HepG2 (cell line): ENCODE data around the gene VWCE. TPM values are rescaled to one million over a fixed set of nuclear protein-coding genes. Genes with fewer than 3 reads are reported as not detected.

Experiments used
- ASH2L ChIP-seq: fragments of 300-600, 200-600 bp; sonication (generic); IDR thresholded peaks from 2 replicates; pipeline ENCODE4 v1.7.0; 2017; ENCODE audit warnings: low read depth, mild to moderate bottlenecking, moderate library complexity, mixed read lengths, low read length; ENCODE audit not compliant: insufficient read length
- CSRNP2 ChIP-seq: sonication (generic); formaldehyde crosslinking; conservative IDR thresholded peaks from 2 replicates; pipeline ENCODE4 v1.8.0; 2022; ENCODE audit warnings: low read depth, missing genetic modification reagents
- DPF2 ChIP-seq: sonication (generic); formaldehyde crosslinking; IDR thresholded peaks from 2 replicates; pipeline ENCODE4 v1.4.0; 2020; ENCODE audit warnings: mild to moderate bottlenecking, low read depth, missing genetic modification reagents, borderline replicate concordance
- FOXA1 ChIP-seq, 2 experiments: fragments of 450-650 bp in 1 of 2; sonication (generic) in 1 of 2; formaldehyde crosslinking in 1 of 2; IDR thresholded peaks; 2 replicates each; pipeline versions ENCODE4 v1.4.0 to v1.6.1; 2016 to 2020; ENCODE audit warnings: missing genetic modification reagents in 1 of 2
- GRHL1 ChIP-seq: sonication (generic); formaldehyde crosslinking; conservative IDR thresholded peaks from 2 replicates; pipeline ENCODE4 v1.8.0; 2022; ENCODE audit warnings: missing genetic modification reagents
- RBAK ChIP-seq: sonication (generic); formaldehyde crosslinking; IDR thresholded peaks from 2 replicates; pipeline ENCODE4 v1.5.1; 2020; ENCODE audit warnings: mild to moderate bottlenecking, missing genetic modification reagents
- SIN3A ChIP-seq: IDR thresholded peaks from 2 replicates; pipeline ENCODE4 v1.6.1; 2011; ENCODE audit warnings: low read depth, mild to moderate bottlenecking, control low read depth, low read length, borderline replicate concordance
- SNAPC4 ChIP-seq: sonication (generic); formaldehyde crosslinking; IDR thresholded peaks from 2 replicates; pipeline ENCODE4 v1.4.0; 2020; ENCODE audit warnings: mild to moderate bottlenecking, missing genetic modification reagents
- ZBTB37 ChIP-seq: sonication (generic); formaldehyde crosslinking; IDR thresholded peaks from 2 replicates; pipeline ENCODE4 v1.4.0; 2020; ENCODE audit warnings: mild to moderate bottlenecking, missing genetic modification reagents
- ZNF3 ChIP-seq: IDR thresholded peaks from 2 replicates; pipeline ENCODE4 v1.7.0; 2017; ENCODE audit warnings: inconsistent platforms
- ZNF329 ChIP-seq: sonication (generic); formaldehyde crosslinking; IDR thresholded peaks from 2 replicates; pipeline ENCODE4 v1.9.0; 2021; ENCODE audit warnings: low read depth, mild to moderate bottlenecking, missing genetic modification reagents
- ZNF546 ChIP-seq: sonication (generic); formaldehyde crosslinking; conservative IDR thresholded peaks from 2 replicates; pipeline ENCODE4 v1.8.1; 2023; ENCODE audit warnings: mild to moderate bottlenecking, missing genetic modification reagents
- ZNF609 ChIP-seq: sonication (generic); formaldehyde crosslinking; IDR thresholded peaks from 2 replicates; pipeline ENCODE4 v1.4.0; 2020; ENCODE audit warnings: mild to moderate bottlenecking, missing genetic modification reagents, borderline replicate concordance
- polyA plus RNA-seq, 8 experiments: library from polyadenylated mRNA; depleted of rRNA in 3 of 8; stranded (reverse) in 7 of 8; unstranded in 1 of 8; fragments of >200 nt; fragmentation: Illumina TruSeq in 4 of 8; extraction: Trizol in 4 of 8; gene quantifications; 2 replicates each; pipeline versions ENCODE4 v1.2.1 to v1.2.3, GENCODE V29; 2011 to 2016; ENCODE audit warnings: low read depth in 4 of 8, missing spikeins in 1 of 8, mixed read lengths in 1 of 8; ENCODE audit not compliant: insufficient read depth in 1 of 8
- total RNA-seq, 5 experiments: library from RNA; depleted of rRNA; stranded (reverse); fragments of >200 nt; fragmentation: Illumina TruSeq; extraction: Trizol; gene quantifications; 2 replicates each; pipeline ENCODE4 v1.2.3, GENCODE V29; 2016; ENCODE audit warnings: low read depth in 1 of 5

Gene VWCE
- total and polyA plus RNA-seq, 2 of the 13 experiments (the other 11 are each of a cell fraction or from before 2014, with no cell fraction given), result 27.6 to 58.3 TPM

GRCh38 chr11:61332281-61332796 is 37.2 kb upstream of the VWCE start (continued):
- TF ChIP-seq GRHL1 (no peak), SNAPC4 (peak; percentile 23; the same call in 1 of the 2 replicates), FOXA1 (IDR thresholded peaks at IDR 0.05) (no peak), FOXA1 (CRISPR knock-in tag; IDR thresholded peaks at IDR 0.05) (peak; percentile 71), SIN3A (0 out of 2 replicates have a peak, but pooled peaks have one; percentile 30), ZNF609 (CRISPR knock-in tag) (no peak), CSRNP2 (CRISPR knock-in tag) (no peak), DPF2 (no peak), ASH2L (no peak), RBAK (CRISPR knock-in tag) (no peak), ZNF3 (CRISPR knock-in tag) (no peak), ZNF546 (CRISPR knock-in tag) (no peak), ZBTB37 (no peak), ZNF329 (CRISPR knock-in tag) (no peak)
